GM21367 (cell line): ENCODE results near the gene FBXO7.

ENCODE experiments used
- ATAC-seq: cut with Tn5 transposase; IDR thresholded peaks from one replicate; pipeline ENCODE4 v1.9.1; 2021; ENCODE audit not compliant: unreplicated experiment

FBXO7 gene

DNA sequence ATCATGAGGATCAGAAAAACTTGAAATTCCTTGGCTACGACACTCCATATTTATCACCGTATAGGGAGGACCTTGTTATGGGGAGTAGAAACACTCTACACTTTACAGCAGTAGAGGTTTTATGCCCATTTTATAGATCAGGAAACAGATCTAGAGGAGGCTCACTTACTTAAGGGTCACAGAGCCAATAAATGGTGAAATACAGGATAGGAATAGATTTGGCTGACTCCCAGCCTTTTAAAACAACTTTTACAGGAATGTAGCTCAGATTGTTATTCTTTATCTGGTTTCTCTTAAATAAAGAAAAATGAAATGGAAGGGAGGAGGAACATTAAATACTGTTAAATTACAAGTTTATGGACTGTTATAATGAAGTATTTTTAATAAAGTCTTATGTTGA, 14.8 kb downstream of the FBXO7 start:
- ATAC-seq, result no peak

DNA sequence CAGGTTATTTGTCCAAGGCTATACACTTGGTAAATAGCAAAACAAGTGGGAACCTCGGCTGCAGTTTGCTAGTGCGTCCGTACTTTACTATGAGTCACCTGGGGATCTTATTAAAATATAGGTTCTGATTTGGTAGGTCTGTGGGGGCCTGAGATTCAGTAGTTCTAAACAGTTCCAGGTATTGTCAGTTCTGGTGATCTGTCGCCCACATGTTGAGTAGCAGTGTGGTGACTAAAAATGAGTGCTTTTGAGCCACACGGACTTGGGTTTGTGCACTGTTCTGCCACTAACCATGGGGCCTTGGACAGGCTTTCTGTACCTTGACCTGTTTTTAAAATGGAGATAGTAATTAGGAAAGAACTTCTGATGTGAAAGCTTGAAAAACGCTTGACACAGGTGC, 15.7 kb downstream of the FBXO7 start:
- no peak for ATAC-seq

GRCh38 chr22:32492111-32492510, 17.5 kb downstream of the FBXO7 start:
- no peak for ATAC-seq

DNA sequence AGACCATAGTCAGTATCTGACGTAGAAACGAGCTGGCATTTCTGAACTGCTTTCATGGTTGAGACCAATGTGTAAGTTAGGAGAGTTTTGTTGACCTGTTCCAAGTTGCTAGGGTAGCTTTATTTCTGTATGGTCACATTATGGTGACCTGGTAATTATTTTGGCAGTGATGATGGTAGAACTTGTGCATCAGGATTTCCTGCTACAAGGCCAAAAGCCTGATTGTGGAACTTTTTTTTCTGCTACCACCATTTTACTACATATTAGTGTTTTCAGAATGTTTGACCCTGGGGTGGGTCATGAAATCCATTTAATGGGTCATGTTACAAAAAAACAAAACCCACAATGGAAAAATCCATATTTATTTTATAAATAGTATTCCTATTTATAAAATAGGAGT, 18.9 kb downstream of the FBXO7 start:
- no peak for ATAC-seq

GRCh38 chr22:32494971-32495370, 20.4 kb downstream of the FBXO7 start:
- ATAC-seq, result no peak

- no peak for ATAC-seq
Measured at GRCh38 chr22:32499666-32500065, 25.1 kb downstream of the FBXO7 start.

GRCh38 chr22:32501836-32502752, 27.5 kb downstream of the FBXO7 start:
- no peak for ATAC-seq

GRCh38 chr22:32509045-32509444, 34.4 kb downstream of the FBXO7 start:
- no peak for ATAC-seq

GRCh38 chr22:32511274-32511673, 36.7 kb downstream of the FBXO7 start:
- ATAC-seq, result no peak

GRCh38 chr22:32511776-32512175, 37.2 kb downstream of the FBXO7 start:
- no peak for ATAC-seq

DNA sequence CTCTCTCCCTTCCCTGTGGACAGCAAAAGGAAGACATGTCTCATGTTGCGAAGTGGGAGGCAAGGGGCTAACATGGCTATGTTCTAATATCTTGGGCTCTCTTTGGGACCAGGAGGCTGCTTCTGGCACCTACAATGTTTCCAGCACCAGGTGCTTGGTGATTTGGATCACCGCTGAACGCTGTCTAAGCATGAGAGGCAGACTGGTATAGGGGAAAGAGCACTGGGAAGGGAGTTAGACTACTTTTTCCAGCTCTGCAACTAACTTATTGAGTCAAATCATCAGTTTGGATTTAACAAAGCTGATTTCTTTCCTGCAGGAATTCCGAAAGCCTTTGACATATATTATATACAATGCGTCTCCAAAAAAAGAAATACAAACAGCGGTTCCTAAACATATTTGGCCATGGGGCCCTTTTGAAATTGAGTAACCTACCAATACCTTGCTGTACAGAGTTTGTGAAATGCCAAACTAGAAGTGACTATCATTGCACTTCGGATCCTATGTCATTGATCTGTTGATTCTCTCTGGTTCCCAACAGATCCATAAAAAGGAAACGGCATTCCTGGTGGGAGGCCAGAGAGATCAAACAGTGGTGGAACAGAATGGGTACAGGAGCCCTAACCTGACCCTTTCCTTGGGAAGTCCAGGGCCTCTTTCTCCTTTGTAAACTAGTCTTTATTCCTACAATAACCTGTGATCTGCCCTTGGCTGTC, 37.8 kb downstream of the FBXO7 start:
- ATAC-seq, result no peak

DNA sequence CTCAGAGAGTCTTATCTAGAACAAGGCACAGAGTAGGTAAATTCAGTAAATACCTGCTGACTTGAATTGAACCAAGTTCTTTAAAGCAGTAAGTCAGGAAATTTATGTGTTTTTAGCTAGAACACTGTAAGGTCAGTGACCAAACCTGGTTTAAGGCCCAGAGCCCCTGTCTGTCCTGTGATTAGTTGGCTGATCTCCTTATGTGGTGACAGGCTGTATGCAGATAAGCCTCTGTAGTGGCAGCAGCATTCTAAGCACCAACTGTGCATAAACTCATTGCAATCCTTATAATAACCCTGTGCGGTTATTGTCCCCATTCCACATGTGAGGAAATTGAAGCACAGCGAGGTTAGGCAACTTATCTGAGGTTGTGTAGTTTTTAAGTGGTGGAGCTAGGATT, 40.5 kb downstream of the FBXO7 start:
- ATAC-seq, result no peak

GRCh38 chr22:32517488-32517887, 42.9 kb downstream of the FBXO7 start:
- ATAC-seq, result no peak

DNA sequence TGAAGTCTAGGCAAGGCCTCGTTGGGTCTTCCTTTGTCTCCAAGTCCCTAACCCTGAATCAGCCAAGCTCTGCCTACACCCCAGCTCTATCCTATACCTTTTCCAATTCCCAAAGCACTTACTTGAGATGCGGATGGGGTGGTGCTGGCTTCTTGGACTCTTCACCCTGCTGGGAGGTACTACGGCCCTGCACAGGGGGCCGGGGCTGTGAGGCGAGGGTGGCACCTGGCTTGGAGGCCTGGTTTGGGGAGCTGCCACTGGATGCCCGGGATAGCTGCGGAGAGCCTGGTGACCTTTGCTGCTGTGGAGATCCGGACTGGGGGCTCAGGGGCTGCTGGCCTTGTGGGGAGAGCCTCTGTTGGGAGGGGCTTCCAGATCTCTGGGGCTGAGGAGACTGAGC, 43.3 kb downstream of the FBXO7 start:
- no peak for ATAC-seq

GRCh38 chr22:32518381-32518780, 43.8 kb downstream of the FBXO7 start:
- no peak for ATAC-seq

DNA sequence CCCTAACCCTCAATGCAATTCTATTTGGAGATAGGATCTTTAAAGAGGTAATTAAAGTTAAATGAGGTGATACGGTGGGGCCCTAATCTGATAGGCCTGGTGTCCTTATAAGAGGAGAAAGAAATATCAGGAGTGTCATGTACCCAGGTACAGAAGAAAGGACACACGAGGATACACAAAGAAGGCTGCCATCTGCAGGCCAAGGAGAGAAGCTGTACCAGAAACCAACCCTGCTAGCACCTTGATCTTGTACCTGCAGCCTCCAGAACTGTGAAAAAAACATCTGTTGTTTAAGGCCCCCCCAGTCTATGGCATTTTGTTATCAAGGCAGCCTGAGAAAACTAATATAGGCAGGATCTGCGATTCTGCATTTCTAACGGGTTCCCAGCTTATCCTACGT, 44.2 kb downstream of the FBXO7 start:
- ATAC-seq, result no peak

DNA sequence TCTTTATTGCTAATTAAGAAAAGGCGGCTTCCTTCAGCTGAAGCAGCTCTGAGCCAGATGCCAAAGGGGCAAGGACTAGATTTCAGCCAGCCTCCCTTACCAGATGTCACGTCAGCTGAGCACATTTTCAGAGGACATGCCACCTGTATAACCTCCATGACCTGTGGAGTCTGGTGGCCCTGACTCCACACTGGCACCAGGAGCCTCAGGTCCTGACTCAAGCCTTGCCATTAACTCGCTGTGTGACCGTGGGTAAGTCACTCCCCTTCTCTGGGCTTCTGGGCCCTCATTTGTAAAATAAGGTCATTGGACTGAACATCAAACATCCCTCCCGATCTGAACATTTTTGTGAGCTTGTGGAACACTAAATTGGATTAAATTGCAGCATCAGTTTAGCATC, 46.0 kb downstream of the FBXO7 start:
- no peak for ATAC-seq

GRCh38 chr22:32522237-32522636, 47.6 kb downstream of the FBXO7 start:
- no peak for ATAC-seq

DNA sequence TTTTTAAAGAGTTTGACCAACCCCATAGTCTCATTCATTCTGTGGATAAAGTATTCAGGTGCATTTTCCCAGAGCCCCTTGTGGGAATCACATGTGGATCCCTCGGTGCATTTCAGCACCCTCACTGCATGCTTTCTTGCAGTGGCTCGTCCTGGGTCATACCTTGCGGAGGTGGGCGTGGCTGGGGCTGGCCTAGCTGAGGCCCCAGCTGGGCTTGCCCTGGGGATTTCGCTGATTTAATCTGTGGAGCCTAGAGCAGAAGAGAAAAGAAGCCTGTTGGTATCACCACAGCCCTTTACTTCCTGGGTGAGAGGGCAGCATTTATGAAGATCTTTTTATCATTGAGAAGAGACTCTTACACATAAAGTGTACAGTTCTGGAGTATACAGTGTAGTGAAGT, 53.1 kb downstream of the FBXO7 start:
- no peak for ATAC-seq

GRCh38 chr22:32528316-32528715, 53.7 kb downstream of the FBXO7 start:
- no peak for ATAC-seq

GRCh38 chr22:32528984-32529982, 54.7 kb downstream of the FBXO7 start:
- ATAC-seq, result no peak
